Panc1 (cell line): ENCODE data around the gene C2CD2. TPM values are rescaled to one million over a fixed set of nuclear protein-coding genes. Genes with fewer than 3 reads are reported as not detected.

ENCODE experiments used
- ATAC-seq: fragments of 200-7000 bp; cut with Tn5 transposase; 2 replicates; pipeline ENCODE4 v1.9.1; 2020; ENCODE audit warnings: mild to moderate bottlenecking, moderate library complexity
- BruUV-seq: library from RNA; stranded (reverse); fragments of 400-500 nt; replicated peaks from 2 replicates; lab custom pipeline; 2021; lab: Mats Ljungman, UMichigan
- CTCF ChIA-PET: fragments of 300-600 bp; sonication (Branson Sonifier 250); formaldehyde crosslinking; loops from one replicate; lab custom pipeline; 2022; ENCODE audit warnings: antibody characterized with exemption; lab: Charles Lee
- POLR2A ChIA-PET: fragments of 300-600 bp; sonication (Branson Sonifier 250); formaldehyde crosslinking; loops from one replicate; lab custom pipeline; 2022; ENCODE audit warnings: antibody characterized with exemption; lab: Charles Lee
- DNase-seq: peaks from one replicate; pipeline ENCODE4 v3.0.0-alpha.2; 2010; ENCODE audit warnings: low read depth, low spot score
- H3K27ac ChIP-seq: 2 replicates; pipeline ENCODE4 v1.5.1; 2011; ENCODE audit warnings: mild to moderate bottlenecking, low read length, inconsistent platforms
- H3K27me3 ChIP-seq: fragments of 200-500 bp; sonication (Bioruptor generic); 2 replicates; pipeline ENCODE4 v1.6.0; 2014; ENCODE audit warnings: low read length, inconsistent platforms; ENCODE audit not compliant: control insufficient read depth, insufficient read depth
- H3K36me3 ChIP-seq: fragments of 200-500 bp; sonication (Bioruptor generic); 2 replicates; pipeline ENCODE4 v1.5.1; 2014; ENCODE audit warnings: inconsistent platforms, mild to moderate bottlenecking, low read length, moderate library complexity; ENCODE audit not compliant: control insufficient read depth, insufficient read depth
- H3K4me1 ChIP-seq: 2 replicates; pipeline ENCODE4 v1.5.1; 2011; ENCODE audit warnings: inconsistent platforms, mild to moderate bottlenecking, low read length, moderate library complexity; ENCODE audit not compliant: control insufficient read depth, insufficient read depth
- H3K4me3 ChIP-seq, 2 experiments: 2 replicates each; pipeline ENCODE4 v1.5.1; 2011 to 2012; ENCODE audit warnings: low read depth in 2 of 2, low read length in 2 of 2, mild to moderate bottlenecking in 2 of 2, inconsistent platforms in 1 of 2, moderate library complexity in 1 of 2
- H3K9me3 ChIP-seq: fragments of 200-500 bp; sonication (Bioruptor generic); 2 replicates; pipeline ENCODE4 v1.5.1; 2014; ENCODE audit warnings: low read depth, mild to moderate bottlenecking, inconsistent platforms, low read length, moderate library complexity; ENCODE audit not compliant: control insufficient read depth, insufficient read depth
- POLR2AphosphoS5 ChIP-seq: IDR thresholded peaks from 2 replicates; pipeline ENCODE4 v1.6.1; 2012; ENCODE audit warnings: mild to moderate bottlenecking, low read depth, low read length, moderate library complexity
- SIN3A ChIP-seq: IDR thresholded peaks from 2 replicates; pipeline ENCODE4 v1.6.1; 2012; ENCODE audit warnings: low read depth, mild to moderate bottlenecking, low read length, moderate library complexity, borderline replicate concordance; ENCODE audit not compliant: insufficient read depth
- TCF7L2 ChIP-seq: IDR thresholded peaks from 2 replicates; pipeline ENCODE4 v1.6.1; 2011; ENCODE audit warnings: mild to moderate bottlenecking, low read depth, low read length, inconsistent platforms
- in situ Hi-C: cut with HindIII; loops from 2 replicates; pipeline ENCODE4 v1.10.0; 2016; ENCODE audit warnings: low sequenced_read_pairs, low pct_unique_long_range_greater_than_20kb
- intact Hi-C: fragments of 100-400 bp; cut with micrococcal nuclease; formaldehyde crosslinking; loops from one replicate; pipeline ENCODE4 v1.10.0; 2022; ENCODE audit not compliant: unreplicated experiment
- total RNA-seq: library from RNA; stranded (reverse); gene quantifications from one replicate; pipeline ENCODE4 v1.2.1, GENCODE V29; 2021; ENCODE audit not compliant: unreplicated experiment
- TF ChIP-seq, protein P1 (sequence below), 2 experiments: IDR thresholded peaks; 2 replicates each; pipeline ENCODE4 v1.6.1; 2011 to 2012; ENCODE audit warnings: low read depth in 2 of 2, control low read depth in 1 of 2, low read length in 1 of 2, mild to moderate bottlenecking in 1 of 2, moderate library complexity in 1 of 2; ENCODE audit not compliant: insufficient read depth in 1 of 2
- TF ChIP-seq, protein P2 (sequence below): fragments of 450-650 bp; IDR thresholded peaks from 2 replicates; pipeline ENCODE4 v1.5.1; 2017; ENCODE audit warnings: mild to moderate bottlenecking

C2CD2 gene
- total RNA-seq, 1 experiment from 2014 or later: 14.0 TPM

DNA sequence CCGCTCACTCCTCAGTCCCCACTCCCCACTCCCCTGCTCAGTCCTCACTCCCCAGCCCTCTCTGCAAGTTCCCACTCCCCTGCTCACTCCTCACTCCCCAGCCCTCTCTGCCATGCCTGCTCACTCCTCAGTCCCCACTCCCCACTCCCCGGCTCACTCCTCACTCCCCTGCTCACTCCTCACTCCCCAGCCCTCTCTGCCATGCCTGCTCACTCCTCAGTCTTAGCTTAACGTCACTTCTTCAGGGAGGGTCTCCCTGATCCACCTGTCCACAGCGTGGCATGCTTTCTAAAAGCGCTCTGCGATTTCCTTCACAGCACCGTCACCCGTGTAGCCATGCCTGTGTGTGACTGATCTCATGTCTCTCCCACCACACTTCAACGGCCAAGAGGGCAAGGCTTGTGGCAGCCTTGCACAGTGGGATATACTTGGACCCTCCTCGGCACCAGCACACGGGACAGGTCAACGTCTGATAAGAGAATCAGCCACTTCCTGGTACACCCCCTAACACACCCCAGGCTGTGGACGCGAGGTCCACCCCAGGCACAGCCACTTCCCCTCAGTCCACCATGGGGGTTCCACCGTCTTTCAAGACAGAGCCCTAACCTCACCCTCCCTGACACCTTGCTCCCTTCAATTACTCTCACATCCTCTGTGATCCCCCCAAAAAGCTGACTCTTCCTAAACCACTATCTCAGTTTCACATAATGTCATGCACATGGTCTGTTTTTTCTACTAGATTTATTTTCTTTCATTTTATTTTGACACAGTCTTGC is 88.6 kb downstream of the C2CD2 start:
- Histone ChIP-seq H3K4me3 (no peak overlapping the region), H3K9me3 (no peaks in the 10 kb centered on the region), H3K27me3 (no peaks in the 10 kb centered on the region), H3K36me3 (no peaks in the 10 kb centered on the region), H3K27ac (no peak overlapping the region), H3K4me1 (peaks cover 8% of the 10 kb centered on the region)
- BruUV-seq: no TSS peak
- in situ Hi-C loops (no loop called here), intact Hi-C loops (no loop called here)
- POLR2A ChIA-PET: no interaction called here
- TF ChIP-seq, protein P1, sequence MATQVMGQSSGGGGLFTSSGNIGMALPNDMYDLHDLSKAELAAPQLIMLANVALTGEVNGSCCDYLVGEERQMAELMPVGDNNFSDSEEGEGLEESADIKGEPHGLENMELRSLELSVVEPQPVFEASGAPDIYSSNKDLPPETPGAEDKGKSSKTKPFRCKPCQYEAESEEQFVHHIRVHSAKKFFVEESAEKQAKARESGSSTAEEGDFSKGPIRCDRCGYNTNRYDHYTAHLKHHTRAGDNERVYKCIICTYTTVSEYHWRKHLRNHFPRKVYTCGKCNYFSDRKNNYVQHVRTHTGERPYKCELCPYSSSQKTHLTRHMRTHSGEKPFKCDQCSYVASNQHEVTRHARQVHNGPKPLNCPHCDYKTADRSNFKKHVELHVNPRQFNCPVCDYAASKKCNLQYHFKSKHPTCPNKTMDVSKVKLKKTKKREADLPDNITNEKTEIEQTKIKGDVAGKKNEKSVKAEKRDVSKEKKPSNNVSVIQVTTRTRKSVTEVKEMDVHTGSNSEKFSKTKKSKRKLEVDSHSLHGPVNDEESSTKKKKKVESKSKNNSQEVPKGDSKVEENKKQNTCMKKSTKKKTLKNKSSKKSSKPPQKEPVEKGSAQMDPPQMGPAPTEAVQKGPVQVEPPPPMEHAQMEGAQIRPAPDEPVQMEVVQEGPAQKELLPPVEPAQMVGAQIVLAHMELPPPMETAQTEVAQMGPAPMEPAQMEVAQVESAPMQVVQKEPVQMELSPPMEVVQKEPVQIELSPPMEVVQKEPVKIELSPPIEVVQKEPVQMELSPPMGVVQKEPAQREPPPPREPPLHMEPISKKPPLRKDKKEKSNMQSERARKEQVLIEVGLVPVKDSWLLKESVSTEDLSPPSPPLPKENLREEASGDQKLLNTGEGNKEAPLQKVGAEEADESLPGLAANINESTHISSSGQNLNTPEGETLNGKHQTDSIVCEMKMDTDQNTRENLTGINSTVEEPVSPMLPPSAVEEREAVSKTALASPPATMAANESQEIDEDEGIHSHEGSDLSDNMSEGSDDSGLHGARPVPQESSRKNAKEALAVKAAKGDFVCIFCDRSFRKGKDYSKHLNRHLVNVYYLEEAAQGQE (IDR thresholded peaks at IDR 0.05; ENCODE audit: insufficient read depth in 1 of 2, low read depth in 2 of 2, low read length in 1 of 2): no peak
- TF ChIP-seq POLR2AphosphoS5 (no peak), SIN3A (no peak), TCF7L2 (no peak)
- TF ChIP-seq, protein P2, sequence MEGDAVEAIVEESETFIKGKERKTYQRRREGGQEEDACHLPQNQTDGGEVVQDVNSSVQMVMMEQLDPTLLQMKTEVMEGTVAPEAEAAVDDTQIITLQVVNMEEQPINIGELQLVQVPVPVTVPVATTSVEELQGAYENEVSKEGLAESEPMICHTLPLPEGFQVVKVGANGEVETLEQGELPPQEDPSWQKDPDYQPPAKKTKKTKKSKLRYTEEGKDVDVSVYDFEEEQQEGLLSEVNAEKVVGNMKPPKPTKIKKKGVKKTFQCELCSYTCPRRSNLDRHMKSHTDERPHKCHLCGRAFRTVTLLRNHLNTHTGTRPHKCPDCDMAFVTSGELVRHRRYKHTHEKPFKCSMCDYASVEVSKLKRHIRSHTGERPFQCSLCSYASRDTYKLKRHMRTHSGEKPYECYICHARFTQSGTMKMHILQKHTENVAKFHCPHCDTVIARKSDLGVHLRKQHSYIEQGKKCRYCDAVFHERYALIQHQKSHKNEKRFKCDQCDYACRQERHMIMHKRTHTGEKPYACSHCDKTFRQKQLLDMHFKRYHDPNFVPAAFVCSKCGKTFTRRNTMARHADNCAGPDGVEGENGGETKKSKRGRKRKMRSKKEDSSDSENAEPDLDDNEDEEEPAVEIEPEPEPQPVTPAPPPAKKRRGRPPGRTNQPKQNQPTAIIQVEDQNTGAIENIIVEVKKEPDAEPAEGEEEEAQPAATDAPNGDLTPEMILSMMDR: no peak
- DNase-seq: no peak
- ATAC-seq: no peak; the same call in 1 of the 2 replicates
- CTCF ChIA-PET: interaction anchor here (0.6 kb wide), 1 partner anchor 26 kb away, joined by 3 read pairs; no protein-coding TSS in a partner anchor

DNA sequence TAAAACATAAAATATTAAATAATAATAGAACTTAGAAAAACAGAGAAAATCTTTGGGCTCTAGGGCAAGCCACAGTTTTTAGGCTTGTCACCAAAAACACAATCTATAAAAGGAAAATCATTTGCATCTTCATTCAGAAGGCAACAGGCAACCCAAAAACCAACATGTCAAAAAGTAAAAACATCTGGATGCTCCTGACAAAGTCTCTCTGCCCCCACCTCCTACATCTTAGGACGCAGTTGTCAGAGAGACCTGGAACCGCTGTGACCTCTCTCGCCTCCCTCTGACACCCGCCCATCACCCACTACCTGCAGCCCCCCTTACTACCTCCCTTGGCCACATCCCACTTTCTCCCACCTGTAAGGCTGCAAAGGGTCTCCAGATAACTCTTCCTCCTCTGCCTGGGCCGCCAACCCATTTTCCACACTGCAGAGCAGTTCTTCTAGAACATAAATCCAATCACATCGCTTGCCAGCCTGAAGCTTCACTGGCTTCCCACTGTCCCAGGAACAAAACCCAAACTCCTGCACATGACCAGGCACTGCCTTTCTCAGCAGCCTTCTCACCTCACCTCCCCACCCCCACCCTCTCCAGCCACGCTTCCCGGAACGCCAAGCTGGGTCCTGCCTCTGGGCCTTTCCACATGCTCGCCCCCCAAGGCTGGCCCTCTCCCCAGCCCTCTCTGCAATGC is 89.4 kb downstream of the C2CD2 start:
- intact Hi-C loops: no loop called here
- BruUV-seq: no TSS peak
- ATAC-seq (no peak), DNase-seq (no peak)
- no peaks in the 10 kb centered on the region for H3K36me3 ChIP-seq
- CTCF ChIA-PET: no interaction called here
- H3K4me1 ChIP-seq: peaks cover 8% of the 10 kb centered on the region
- no peak overlapping the region for H3K4me3 ChIP-seq
- H3K9me3 ChIP-seq: no peaks in the 10 kb centered on the region
- POLR2A ChIA-PET: no interaction called here
- TF ChIP-seq SIN3A: no peak
- TF ChIP-seq, protein P2: no peak
- no peak for TF ChIP-seq POLR2AphosphoS5
- TF ChIP-seq, protein P1 (IDR thresholded peaks at IDR 0.05; ENCODE audit: insufficient read depth in 1 of 2, low read depth in 2 of 2, low read length in 1 of 2): no peak
- TF ChIP-seq TCF7L2: no peak
- H3K27me3 ChIP-seq: no peaks in the 10 kb centered on the region
- in situ Hi-C loops: no loop called here
- no peak overlapping the region for H3K27ac ChIP-seq
